SK-N-SH (cell line): ENCODE data around the gene PTGDS. TPM values are rescaled to one million over a fixed set of nuclear protein-coding genes. Genes with fewer than 3 reads are reported as not detected.

Experiments used
- CTCF ChIA-PET: fragments of 300-600, 350-600 bp; formaldehyde crosslinking; extraction: SDS; loops from one replicate; lab custom pipeline; 2021; lab: Yijun Ruan, JAX
- POLR2A ChIA-PET: fragments of 350-600 bp; sonication (Branson Sonifier 250); formaldehyde crosslinking; extraction: SDS; loops from one replicate; lab custom pipeline; 2020; ENCODE audit warnings: antibody characterized with exemption, inconsistent platforms; lab: Yijun Ruan, JAX
- DNase-seq: peaks from one replicate; pipeline ENCODE4 v3.0.0; 2012
- H2AFZ ChIP-seq: fragments of 200-600 bp; sonication (generic); 2 replicates; pipeline ENCODE4 v1.8.1; 2016; ENCODE audit warnings: antibody characterized with exemption, mild to moderate bottlenecking, low read depth
- H3F3A ChIP-seq: fragments of 200-600 bp; sonication (generic); replicated peaks from 2 replicates; pipeline ENCODE3; 2016; ENCODE audit warnings: antibody characterized with exemption, mild to moderate bottlenecking; ENCODE audit not compliant: insufficient read depth
- H3K27ac ChIP-seq, 2 experiments: fragments of 200-500 bp in 1 of 2; fragments of 200-600 bp in 1 of 2; sonication (Bioruptor generic) in 1 of 2; sonication (generic), shearing (Covaris generic) in 1 of 2; 2 replicates each; pipeline versions ENCODE4 v1.5.1 to v1.6.1; 2014 to 2016; ENCODE audit warnings: low read depth in 2 of 2, inconsistent platforms in 1 of 2, low read length in 1 of 2, mild to moderate bottlenecking in 1 of 2, mixed read lengths in 1 of 2
- H3K27me3 ChIP-seq: fragments of 200-600 bp; sonication (generic), shearing (Covaris generic); 2 replicates; pipeline ENCODE4 v1.6.1; 2016; ENCODE audit warnings: mixed run types; ENCODE audit not compliant: insufficient read depth
- H3K36me3 ChIP-seq, 2 experiments: fragments of 200-500 bp in 1 of 2; fragments of 200-600 bp in 1 of 2; sonication (Bioruptor generic) in 1 of 2; sonication (generic) in 1 of 2; replicated peaks in 1 of 2; 2 replicates each; pipeline versions ENCODE3 to v1.5.1; 2014 to 2016; ENCODE audit warnings: low read length in 1 of 2, mild to moderate bottlenecking in 1 of 2; ENCODE audit not compliant: insufficient read depth in 2 of 2, control insufficient read depth in 1 of 2
- H3K4me1 ChIP-seq, 2 experiments: fragments of 200-500 bp in 1 of 2; fragments of 200-600 bp in 1 of 2; sonication (Bioruptor generic) in 1 of 2; sonication (generic), shearing (Covaris generic) in 1 of 2; 2 replicates each; pipeline versions ENCODE4 v1.5.1 to v1.6.1; 2014 to 2016; ENCODE audit warnings: low read depth in 1 of 2, low read length in 1 of 2, mixed run types in 1 of 2; ENCODE audit not compliant: insufficient read depth in 2 of 2, control insufficient read depth in 1 of 2
- H3K4me2 ChIP-seq: fragments of 200-600 bp; sonication (generic), shearing (Covaris generic); 2 replicates; pipeline ENCODE4 v1.6.1; 2017; ENCODE audit warnings: mixed run types
- H3K4me3 ChIP-seq, 2 experiments: fragments of 200-500 bp in 1 of 2; fragments of 200-600 bp in 1 of 2; sonication (Bioruptor generic) in 1 of 2; sonication (generic), shearing (Covaris generic) in 1 of 2; 2 replicates each; pipeline versions ENCODE4 v1.5.1 to v1.8.1; 2014 to 2016; ENCODE audit warnings: low read depth in 2 of 2, inconsistent platforms in 1 of 2, low read length in 1 of 2, mild to moderate bottlenecking in 1 of 2, mixed read lengths in 1 of 2, moderate library complexity in 1 of 2
- H3K79me2 ChIP-seq: fragments of 200-600 bp; sonication (generic); 2 replicates; pipeline ENCODE4 v1.8.1; 2017; ENCODE audit warnings: mild to moderate bottlenecking; ENCODE audit not compliant: insufficient read depth
- H3K9ac ChIP-seq: fragments of 200-600 bp; sonication (generic); 2 replicates; pipeline ENCODE4 v1.6.1; 2017; ENCODE audit warnings: mixed run types
- H3K9me2 ChIP-seq: fragments of 200-600 bp; sonication (generic); 2 replicates; pipeline ENCODE4 v1.6.1; 2017; ENCODE audit warnings: mixed run types
- H3K9me3 ChIP-seq: fragments of 200-600 bp; sonication (generic); 2 replicates; pipeline ENCODE4 v1.6.1; 2017; ENCODE audit warnings: mixed run types, mild to moderate bottlenecking, moderate library complexity
- H4K20me1 ChIP-seq: fragments of 200-600 bp; sonication (generic); 2 replicates; pipeline ENCODE4 v1.6.1; 2017; ENCODE audit warnings: mild to moderate bottlenecking, mixed run types; ENCODE audit not compliant: insufficient read depth
- CHD2 ChIP-seq: fragments of 150-350 bp; IDR thresholded peaks from 2 replicates; pipeline ENCODE4 v1.6.1; 2018; ENCODE audit warnings: low read length; ENCODE audit not compliant: partially characterized antibody
- ELF1 ChIP-seq: IDR thresholded peaks from 2 replicates; pipeline ENCODE4 v1.4.0; 2012
- EP300 ChIP-seq, 2 experiments: IDR thresholded peaks; 2 replicates each; pipeline versions ENCODE4 v1.4.0 to v1.6.1; 2012; ENCODE audit warnings: borderline replicate concordance in 1 of 2, low read depth in 1 of 2, low read length in 1 of 2
- EZH2phosphoT487 ChIP-seq: fragments of 200-600 bp; sonication (generic); IDR thresholded peaks from 2 replicates; pipeline ENCODE4 v1.6.1; 2017; ENCODE audit warnings: low read depth, mixed run types, mild to moderate bottlenecking, antibody characterized with exemption, moderate library complexity, borderline replicate concordance
- GABPA ChIP-seq: IDR thresholded peaks from 2 replicates; pipeline ENCODE4 v1.4.0; 2012; ENCODE audit warnings: low read depth, mild to moderate bottlenecking
- GATA2 ChIP-seq: sonication (generic); formaldehyde crosslinking; IDR thresholded peaks from 2 replicates; pipeline ENCODE4 v1.5.0; 2020; ENCODE audit warnings: mild to moderate bottlenecking, missing genetic modification reagents
- IRF3 ChIP-seq: fragments of 150-350 bp; IDR thresholded peaks from 2 replicates; pipeline ENCODE4 v1.6.1; 2016; ENCODE audit warnings: mild to moderate bottlenecking, low read depth, low read length
- NFIC ChIP-seq: IDR thresholded peaks from 2 replicates; pipeline ENCODE4 v1.4.0; 2012; ENCODE audit warnings: borderline replicate concordance
- NRF1 ChIP-seq: IDR thresholded peaks from 2 replicates; pipeline ENCODE4 v1.6.1; 2012; ENCODE audit warnings: low read depth, mild to moderate bottlenecking, low read length
- POLR2AphosphoS5 ChIP-seq: IDR thresholded peaks from 2 replicates; pipeline ENCODE4 v1.6.1; 2012; ENCODE audit warnings: low read depth, low read length
- RAD21 ChIP-seq: IDR thresholded peaks from 2 replicates; pipeline ENCODE4 v1.6.1; 2012; ENCODE audit warnings: mild to moderate bottlenecking, low read length
- RCOR1 ChIP-seq: fragments of 150-350 bp; IDR thresholded peaks from 2 replicates; pipeline ENCODE4 v1.6.1; 2017; ENCODE audit warnings: antibody characterized with exemption, low read length
- RFX5 ChIP-seq: IDR thresholded peaks from 2 replicates; pipeline ENCODE4 v1.6.1; 2012; ENCODE audit warnings: mild to moderate bottlenecking, improper control_type of control experiment, low read length
- SMC3 ChIP-seq: IDR thresholded peaks from 2 replicates; pipeline ENCODE4 v1.6.1; 2012; ENCODE audit warnings: low read depth, low read length, improper control_type of control experiment
- TAF1 ChIP-seq: IDR thresholded peaks from 2 replicates; pipeline ENCODE4 v1.6.1; 2012; ENCODE audit warnings: low read depth, mild to moderate bottlenecking, low read length, moderate library complexity, borderline replicate concordance
- USF1 ChIP-seq: IDR thresholded peaks from 2 replicates; pipeline ENCODE4 v1.4.0; 2012; ENCODE audit warnings: low read depth, borderline replicate concordance
- ZBTB33 ChIP-seq: IDR thresholded peaks from 2 replicates; pipeline ENCODE4 v1.4.0; 2012; ENCODE audit warnings: low read depth, borderline replicate concordance
- WGBS: methylation state at CpG from one replicate; pipeline ENCODE4 v1.1.6; 2017; ENCODE audit warnings: low lambda C conversion rate; 5-methylcytosine and 5-hydroxymethylcytosine counted together
- polyA plus RNA-seq, 3 experiments: library from polyadenylated mRNA; depleted of rRNA; stranded (reverse); fragments of >200 nt; gene quantifications; 2 replicates each; pipeline ENCODE4 v1.2.3, GENCODE V29; 2012

PTGDS gene
- polyA plus RNA-seq, 1 of the 3 experiments (the other 2 are of a cell fraction), result not detected

GRCh38 chr9:136970361-136970760, 6.9 kb upstream of the PTGDS start:
- peaks cover 0 to 7% of the 10 kb centered on the region in 2 experiments; a peak in 1 of 4 replicates for H3K4me1 ChIP-seq
- H3K9ac ChIP-seq, result no peak overlapping the region
- DNase-seq, result no peak
- 100% methylated on average over 3 of the region's 11 CpGs for WGBS
- CTCF ChIA-PET, result interaction anchor here (1.3 to 1.8 kb wide), 3 partner anchors 8 to 59 kb away, joined by 4 to 5 read pairs (median 4); partner anchors contain the start of gene ABCA2
- H3F3A ChIP-seq, result no peaks in the 10 kb centered on the region
- H4K20me1 ChIP-seq, result no peaks in the 10 kb centered on the region
- H3K27ac ChIP-seq, result no peak overlapping the region
- no peaks in the 10 kb centered on the region for H3K9me2 ChIP-seq
- H3K27me3 ChIP-seq, result no peaks in the 10 kb centered on the region
- no peak overlapping the region for H3K4me2 ChIP-seq
- TF ChIP-seq ELF1 (no peak), SMC3 (no peak), NRF1 (no peak), RCOR1 (no peak), NFIC (no peak), TAF1 (no peak), GATA2 (CRISPR knock-in tag) (no peak), USF1 (no peak), RAD21 (no peak), POLR2AphosphoS5 (no peak), EZH2phosphoT487 (no peak), CHD2 (no peak), GABPA (no peak), EP300 (IDR thresholded peaks at IDR 0.05; ENCODE audit: borderline replicate concordance in 1 of 2, low read depth in 1 of 2, low read length in 1 of 2) (no peak), ZBTB33 (no peak), RFX5 (no peak), IRF3 (no peak)
- TF ChIP-seq, all 33 proteins: peak for 0
- H3K4me3 ChIP-seq, result no peak overlapping the region
- H3K9me3 ChIP-seq, result no peaks in the 10 kb centered on the region
- POLR2A ChIA-PET, result no interaction called here
- H2AFZ ChIP-seq, result no peak overlapping the region
- no peaks in the 10 kb centered on the region for H3K79me2 ChIP-seq
- H3K36me3 ChIP-seq, result no peaks in the 10 kb centered on the region
